Neural cell (in vitro differentiated cells): ENCODE results near the gene GSE1.

ENCODE experiments used
- EP300 ChIP-seq: fragments of 450-650 bp; conservative IDR thresholded peaks from 2 replicates; pipeline ENCODE4 v1.6.1; 2014; ENCODE audit warnings: antibody characterized with exemption, mild to moderate bottlenecking, moderate library complexity; ENCODE audit not compliant: poor library complexity, severe bottlenecking
- EZH2 ChIP-seq: fragments of 200-600, 300-800 bp; shearing (Covaris generic), sonication (generic); IDR thresholded peaks from 2 replicates; pipeline ENCODE4 v1.6.1; 2014; ENCODE audit warnings: antibody characterized with exemption, low read length, borderline replicate concordance, mild to moderate bottlenecking; ENCODE audit not compliant: insufficient read depth, poor library complexity, severe bottlenecking
- POLR2AphosphoS5 ChIP-seq: IDR thresholded peaks from 2 replicates; pipeline ENCODE4 v1.6.1; 2012
- RAD21 ChIP-seq: fragments of 450-650 bp; conservative IDR thresholded peaks from 2 replicates; pipeline ENCODE4 v1.6.1; 2014; ENCODE audit warnings: antibody characterized with exemption, mild to moderate bottlenecking, moderate library complexity
- REST ChIP-seq: IDR thresholded peaks from 2 replicates; pipeline ENCODE4 v1.6.1; 2012; ENCODE audit warnings: borderline replicate concordance
- SMC3 ChIP-seq: fragments of 450-650 bp; conservative IDR thresholded peaks from 2 replicates; pipeline ENCODE4 v1.6.1; 2014; ENCODE audit warnings: antibody characterized with exemption, mild to moderate bottlenecking, moderate library complexity; ENCODE audit not compliant: poor library complexity
- TAF1 ChIP-seq: IDR thresholded peaks from 2 replicates; pipeline ENCODE4 v1.6.1; 2012; ENCODE audit warnings: low read depth
- TF ChIP-seq, protein P1 (sequence below): fragments of 450-650 bp; IDR thresholded peaks from 2 replicates; pipeline ENCODE4 v1.5.1; 2014; ENCODE audit warnings: antibody characterized with exemption, mild to moderate bottlenecking, moderate library complexity; ENCODE audit not compliant: poor library complexity, severe bottlenecking

- TF ChIP-seq, protein P1, sequence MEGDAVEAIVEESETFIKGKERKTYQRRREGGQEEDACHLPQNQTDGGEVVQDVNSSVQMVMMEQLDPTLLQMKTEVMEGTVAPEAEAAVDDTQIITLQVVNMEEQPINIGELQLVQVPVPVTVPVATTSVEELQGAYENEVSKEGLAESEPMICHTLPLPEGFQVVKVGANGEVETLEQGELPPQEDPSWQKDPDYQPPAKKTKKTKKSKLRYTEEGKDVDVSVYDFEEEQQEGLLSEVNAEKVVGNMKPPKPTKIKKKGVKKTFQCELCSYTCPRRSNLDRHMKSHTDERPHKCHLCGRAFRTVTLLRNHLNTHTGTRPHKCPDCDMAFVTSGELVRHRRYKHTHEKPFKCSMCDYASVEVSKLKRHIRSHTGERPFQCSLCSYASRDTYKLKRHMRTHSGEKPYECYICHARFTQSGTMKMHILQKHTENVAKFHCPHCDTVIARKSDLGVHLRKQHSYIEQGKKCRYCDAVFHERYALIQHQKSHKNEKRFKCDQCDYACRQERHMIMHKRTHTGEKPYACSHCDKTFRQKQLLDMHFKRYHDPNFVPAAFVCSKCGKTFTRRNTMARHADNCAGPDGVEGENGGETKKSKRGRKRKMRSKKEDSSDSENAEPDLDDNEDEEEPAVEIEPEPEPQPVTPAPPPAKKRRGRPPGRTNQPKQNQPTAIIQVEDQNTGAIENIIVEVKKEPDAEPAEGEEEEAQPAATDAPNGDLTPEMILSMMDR: no peak
- TF ChIP-seq SMC3 (no peak), POLR2AphosphoS5 (no peak), EZH2 (no peak), REST (no peak), EP300 (no peak), TAF1 (no peak), RAD21 (no peak)
These were observed 12.5 kb downstream of the GSE1 start for GRCh38 chr16:85625485-85626117.
